Measurements from ENCODE around the gene KIF25.
A peak's percentile ranks its signal among the peaks of the same experiment; 100 is the strongest.
"Not testable (repeated sequence)": the region's sequence is repeated elsewhere in the genome, so short reads cannot be mapped to it uniquely, and the experiment has no call there.

The KIF25 gene

DNA sequence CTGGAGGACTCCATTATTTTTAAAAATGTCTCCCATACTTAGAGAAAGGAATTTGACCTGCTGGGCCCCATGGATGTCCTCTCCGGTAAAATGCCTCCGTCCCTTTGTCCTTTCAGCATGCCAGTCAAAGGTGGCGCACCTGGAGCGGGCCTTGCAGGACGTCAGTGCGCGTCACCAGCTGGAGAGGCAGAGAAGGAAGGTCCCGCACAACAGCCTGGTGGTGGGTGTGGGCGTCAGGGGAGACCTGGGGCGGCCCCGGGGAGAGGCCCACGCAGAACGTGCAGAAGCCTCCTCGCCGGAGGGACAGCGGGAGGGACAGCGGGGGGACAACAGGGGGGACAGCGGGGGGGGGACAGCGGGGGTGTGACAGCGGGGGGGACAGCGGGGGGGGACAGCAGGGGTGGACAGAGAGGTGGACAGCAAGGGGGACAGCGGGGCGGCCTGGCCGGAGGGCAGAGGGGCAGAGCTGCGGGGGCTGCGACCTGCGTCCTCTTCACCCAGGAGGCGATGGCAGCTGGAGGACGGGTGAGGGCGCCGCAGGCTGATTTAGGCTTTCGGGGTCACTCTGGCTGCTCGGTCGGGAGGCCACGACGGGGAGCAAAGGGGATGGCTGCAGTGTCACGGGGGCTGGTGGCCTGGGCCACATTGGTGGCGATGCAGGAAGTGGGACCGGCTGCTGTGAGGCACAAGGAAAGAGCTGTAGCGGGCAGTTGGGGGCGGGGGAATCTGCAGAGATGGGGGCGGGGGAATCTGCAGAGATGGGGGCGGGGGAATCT lies 859 bp upstream of the KIF25 start:
- DNase-seq, result no peak

DNA sequence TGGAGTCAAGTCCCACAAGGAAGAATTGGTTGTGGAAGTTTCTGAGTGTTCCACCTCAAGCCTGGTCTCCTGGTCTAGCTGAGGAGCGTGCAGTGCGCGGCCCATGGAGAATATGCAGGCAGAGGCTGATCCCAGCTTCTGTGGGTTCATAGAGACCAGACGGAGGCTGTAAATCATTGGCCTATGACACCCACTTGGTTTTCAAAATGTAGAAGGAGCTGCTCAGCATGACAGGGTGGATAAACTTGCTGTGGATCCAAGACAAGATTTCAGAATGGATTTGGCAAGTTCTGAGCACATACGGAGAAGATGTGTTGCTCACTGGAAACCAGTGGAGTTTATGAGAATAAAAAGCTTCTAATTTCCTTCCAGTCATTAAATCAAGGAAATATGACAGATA lies 744 bp downstream of the KIF25 start:
- no peak for DNase-seq

DNA sequence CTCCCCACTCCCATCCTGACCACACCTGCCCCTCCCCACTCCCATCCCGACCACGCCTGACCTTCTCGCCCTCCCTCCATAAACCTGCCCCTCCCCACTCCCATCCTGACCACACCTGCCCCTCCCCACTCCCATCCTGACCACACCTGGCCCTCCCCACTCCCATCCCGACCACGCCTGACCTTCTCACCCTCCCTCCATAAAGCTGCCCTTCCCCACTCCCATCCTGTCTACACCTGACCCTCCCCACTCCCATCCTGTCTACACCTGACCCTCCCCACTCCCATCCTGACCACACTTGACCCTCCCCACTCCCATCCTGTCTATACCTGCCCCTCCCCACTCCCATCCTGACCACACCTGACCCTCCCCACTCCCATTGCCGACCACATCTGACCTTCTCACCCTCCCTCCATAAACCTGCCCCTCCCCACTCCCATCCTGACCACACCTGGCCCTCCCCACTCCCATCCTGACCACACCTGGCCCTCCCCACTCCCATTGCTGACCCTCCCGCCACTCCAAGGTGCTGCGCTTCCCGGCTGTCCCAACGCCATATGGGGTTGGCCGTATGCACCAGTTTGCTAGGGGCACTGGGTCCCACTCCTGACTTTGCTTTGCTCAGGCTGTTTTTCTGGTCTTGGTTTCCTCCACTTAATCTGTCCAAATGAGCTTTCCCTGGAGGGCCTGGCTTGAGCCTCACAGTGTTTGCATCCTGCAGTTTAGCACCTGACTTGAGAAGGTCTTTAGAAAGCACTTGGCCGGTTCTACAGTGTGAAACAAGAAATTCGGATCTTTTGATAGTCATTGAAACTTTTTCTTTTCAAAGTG lies 2.9 kb downstream of the KIF25 start:
- no peak for DNase-seq

DNA sequence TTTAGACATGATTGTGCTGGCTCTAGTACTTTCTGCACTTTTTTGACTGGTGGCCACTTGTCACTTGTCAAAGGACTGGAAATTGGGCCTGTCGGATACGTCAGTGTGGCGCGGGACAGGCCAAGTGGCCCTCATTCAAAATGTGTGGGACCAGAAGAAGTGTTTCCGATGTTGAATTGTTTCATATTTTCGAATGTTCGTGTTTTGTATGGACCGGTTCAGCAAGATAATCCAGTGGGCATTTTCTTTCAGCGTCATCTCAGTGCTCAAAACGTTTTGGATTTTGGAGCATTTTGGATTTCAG lies 3.5 kb downstream of the KIF25 start:
- DNase-seq, result no peak

DNA sequence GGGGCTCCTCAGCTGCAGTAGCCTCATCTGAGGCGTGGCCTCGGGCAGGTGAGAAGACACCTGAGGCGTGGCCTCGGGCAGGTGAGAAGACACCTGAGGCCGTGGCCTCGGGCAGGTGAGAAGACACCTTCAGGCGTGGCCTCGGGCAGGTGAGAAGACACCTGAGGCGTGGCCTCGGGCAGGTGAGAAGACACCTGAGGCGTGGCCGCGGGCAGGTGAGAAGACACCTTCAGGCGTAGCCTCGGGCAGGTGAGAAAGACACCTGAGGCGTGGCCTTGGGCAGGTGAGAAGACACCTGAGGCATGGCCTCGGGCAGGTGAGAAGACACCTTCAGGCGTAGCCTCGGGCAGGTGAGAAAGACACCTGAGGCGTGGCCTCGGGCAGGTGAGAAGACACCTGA lies 4.0 kb downstream of the KIF25 start:
- not testable (repeated sequence) for DNase-seq

DNA sequence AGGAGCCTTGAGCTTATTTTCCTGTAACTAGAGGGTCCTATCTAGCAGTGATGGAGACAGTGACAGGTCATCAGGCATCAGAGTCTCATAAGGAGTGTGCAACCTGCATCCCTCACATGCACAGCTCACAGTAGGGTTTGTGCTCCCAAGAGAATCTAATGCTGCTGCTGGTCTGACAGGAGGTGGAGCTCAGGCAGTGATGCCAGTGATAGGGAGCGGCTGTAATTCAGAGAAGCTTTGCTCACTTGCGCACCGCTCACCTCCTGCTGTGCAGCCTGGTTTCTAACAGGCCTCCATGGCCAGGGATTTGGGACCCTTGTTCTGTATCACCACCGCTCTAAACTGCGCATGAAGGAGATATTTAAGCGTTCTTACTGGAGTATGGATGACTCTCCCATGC lies 5.3 kb downstream of the KIF25 start:
- DNase-seq, result no peak

DNA sequence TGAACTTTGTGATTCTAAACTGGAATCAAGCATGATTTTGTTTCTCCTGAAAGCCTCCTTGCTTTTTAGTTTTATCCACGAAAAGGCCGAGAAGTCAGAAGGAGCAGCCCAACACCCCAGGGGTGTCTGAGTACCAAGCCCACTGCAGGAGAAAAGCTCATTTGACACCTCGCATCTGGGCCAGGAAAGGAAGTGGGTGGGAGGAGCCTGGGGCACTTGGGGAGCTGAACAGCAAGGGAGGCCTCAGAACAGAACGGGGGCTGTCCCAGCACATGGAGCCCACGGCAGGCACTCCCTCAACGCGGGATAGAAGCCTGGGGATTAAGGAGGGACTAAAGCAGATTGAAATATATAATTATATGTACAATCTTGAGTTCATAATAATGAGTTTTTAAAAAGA lies 6.6 kb downstream of the KIF25 start:
- no peak for DNase-seq

DNA sequence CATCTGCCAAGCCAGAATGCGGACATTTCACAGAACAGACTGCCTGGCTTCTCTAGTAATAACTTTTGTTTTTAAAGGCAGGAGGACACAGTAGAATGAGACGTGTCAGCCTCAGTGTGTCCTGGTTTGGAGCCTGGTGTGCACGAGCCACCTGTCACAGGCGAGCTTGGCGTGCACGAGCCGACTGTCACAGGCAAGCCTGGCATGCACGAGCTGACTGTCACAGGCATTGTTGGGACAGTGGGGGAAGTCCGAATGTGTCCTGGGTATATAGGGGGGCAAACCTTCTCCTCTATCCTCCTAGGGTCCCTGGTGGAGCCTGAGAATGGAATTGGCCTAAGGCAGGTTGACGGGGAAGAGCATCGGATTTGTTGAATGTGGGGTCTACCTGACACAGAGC lies 7.5 kb downstream of the KIF25 start:
- no peak for DNase-seq

DNA sequence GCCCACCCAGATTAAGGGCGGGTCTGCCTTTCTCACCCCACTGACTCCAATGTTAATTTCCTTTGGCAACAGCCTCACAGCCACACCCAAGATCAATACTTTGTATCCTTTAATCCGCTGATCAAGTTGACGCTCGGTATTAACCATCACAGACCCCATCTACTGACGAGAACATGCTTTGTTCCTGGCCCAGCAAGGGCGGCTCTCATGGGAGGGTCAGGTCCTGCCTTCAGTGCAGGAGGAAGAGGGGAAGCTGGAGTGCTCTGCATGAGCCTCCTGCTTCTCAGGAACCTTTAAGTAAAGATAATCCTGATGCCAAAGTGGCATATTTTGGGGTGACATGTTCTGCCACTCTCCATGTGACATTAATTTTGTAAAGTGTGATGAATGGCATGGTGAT lies 8.3 kb downstream of the KIF25 start:
- DNase-seq, result no peak

DNA sequence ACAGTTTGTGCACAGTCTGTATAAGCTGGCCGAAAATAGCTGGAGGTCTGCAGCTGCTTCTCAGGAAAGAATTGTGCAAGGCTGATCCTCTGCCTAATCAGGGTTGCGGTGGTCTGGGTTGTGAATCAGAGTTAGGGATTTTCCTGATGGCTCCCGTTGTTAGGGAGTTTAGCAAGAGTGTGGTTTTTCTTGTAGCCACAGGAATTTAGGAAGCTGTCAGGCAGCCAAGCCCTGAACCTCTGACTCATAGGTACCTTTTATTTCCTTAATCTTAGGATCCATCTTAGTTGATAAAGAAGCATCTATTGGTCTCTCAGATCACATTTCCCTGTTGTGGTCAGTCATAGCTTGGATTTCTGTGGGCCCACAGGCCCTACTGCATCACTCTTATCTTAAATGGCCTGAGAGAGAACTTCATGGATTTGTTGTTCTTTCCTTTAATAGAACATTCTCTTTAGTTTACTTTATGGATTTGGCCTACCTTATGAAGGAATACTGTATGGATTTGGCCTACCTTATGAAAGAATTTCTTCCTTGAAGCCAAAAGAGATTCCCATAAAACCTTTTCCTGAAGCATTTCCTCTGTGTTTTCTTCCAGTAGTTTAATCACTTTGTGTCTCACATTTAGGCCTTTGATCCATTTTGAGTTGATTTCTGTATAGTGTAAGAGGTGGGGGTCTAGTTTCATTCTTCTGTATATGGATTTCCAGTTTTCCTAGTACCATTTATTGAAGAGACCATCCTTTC lies 10.3 kb downstream of the KIF25 start:
- peak; percentile 36 to 40 for DNase-seq

DNA sequence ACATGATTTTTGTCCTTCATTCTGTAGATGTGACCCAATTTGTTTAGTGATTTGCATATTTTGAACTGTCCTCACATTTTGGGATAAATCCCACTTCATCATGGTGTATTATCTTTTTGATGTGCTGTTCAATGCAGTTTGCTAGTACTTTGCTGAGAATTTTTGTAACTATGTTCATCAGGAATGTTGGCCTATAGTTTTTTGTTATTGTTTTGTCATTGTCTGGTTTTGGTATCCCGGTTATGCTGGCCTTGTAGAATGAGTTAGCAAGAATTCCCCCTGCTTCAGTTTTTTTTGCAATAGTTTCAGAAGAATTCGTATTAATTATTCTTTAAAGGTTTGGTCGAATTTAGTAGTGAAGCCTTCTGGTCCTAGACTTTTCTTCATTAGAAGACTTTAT lies 11.9 kb downstream of the KIF25 start:
- DNase-seq, result no peak

DNA sequence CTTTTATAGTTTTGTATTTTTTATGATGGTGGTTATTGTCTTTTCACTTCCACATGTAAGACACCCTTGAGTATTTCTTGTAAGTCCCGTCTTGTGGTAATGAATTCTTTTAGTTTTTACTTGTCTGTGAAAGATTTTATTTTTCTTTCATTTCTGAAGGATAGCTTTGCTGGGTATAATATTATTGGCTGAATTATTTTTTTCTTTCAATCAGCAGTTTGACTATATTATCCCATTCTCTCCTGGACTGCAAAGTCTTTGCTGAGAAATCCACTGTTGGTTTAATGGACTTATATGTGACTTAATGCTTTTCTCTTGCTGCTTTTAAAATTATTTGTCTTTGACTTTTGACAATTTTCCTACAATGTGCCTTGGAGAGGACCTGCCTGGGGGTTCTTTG lies 13.8 kb downstream of the KIF25 start:
- DNase-seq, result no peak

DNA sequence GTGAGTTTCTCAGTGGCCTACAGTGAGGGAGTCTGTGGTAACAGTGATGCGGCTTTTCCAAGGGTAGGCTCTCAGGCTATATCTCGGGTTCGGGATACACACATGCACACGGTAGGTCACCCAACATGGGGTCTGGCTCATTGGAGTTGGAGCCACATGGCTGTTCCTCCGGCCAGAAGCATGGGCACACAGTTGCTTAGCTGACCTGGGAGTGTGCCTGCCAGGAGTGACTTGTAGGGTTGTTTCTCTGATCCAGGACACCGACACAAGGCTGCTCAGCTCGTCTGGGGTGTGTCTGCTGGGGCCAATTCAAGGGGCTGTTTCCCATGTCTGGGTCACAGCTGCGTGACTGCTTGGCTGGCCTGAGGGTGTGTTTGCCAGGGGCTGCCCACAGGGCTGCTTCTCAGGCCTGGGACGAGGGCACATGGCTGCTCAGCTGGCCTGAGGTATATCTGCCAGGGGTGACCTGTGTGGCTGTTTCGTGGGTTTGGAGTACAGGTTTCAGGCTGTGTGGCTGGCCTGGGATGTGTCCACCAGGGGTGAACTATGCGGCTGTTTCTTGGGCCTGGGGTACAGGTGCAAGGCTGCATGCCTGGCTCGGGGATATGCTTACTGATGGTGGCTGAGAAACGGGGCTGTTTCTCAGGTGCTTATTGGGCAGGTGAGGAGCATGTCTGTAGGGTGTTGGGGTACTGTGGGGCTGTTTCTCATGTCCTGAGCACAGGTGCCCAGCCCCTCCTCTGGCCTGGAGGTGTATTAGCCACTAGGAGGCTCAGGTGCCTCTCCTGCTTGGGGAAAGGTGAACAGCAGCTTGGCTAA lies 15.2 kb downstream of the KIF25 start:
- DNase-seq, result no peak

DNA sequence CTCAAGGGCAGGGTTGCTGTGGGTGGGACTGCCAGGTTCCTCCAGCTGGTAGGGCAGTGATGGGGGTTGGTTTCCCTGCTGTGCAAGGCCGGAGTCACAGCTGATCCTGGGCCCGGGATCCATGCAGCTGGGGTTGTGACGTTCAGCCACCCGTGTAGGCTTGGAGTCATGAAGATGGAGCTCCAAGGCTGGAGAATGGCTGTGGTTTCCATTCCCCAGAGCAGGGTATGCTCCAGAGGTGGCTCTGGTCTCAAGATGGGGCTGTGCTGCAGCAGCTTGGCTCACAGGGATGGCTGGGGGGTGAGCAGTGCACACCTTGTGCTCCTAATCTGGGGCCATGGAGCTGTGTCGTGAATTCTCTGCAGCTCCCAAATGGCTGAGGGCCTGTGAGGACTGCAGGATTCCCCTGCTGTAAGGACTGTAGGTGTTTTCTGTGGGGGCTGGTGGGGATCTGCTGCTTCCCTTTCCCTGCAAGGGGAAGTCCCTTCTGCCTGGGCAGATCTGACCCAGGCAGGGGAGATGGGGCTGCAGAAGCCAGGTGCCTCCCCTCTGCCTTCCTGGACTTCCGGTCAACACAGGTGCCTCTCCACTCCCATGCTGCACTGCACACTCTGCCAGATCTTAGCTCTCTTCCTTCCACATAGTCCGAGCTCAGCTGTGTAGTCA lies 15.9 kb downstream of the KIF25 start:
- DNase-seq, result no peak

DNA sequence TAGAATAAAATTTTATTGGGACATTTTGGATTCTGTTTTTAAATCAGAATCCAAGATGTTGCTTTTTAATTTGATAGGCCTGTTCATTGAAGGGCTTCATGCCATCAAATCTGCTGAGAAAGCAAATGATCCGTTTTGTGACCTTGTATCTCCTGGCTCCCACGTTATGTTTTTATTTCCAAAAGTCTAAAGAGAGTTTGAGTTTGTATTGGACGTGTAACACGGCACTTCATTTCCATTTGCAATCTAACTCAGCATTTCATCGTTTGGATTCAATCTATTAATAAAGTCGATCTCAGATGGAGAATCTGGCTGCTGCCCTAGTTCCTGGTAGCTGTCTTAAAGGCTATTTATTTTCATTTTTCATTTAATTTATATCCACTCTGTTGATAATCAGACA lies 17.0 kb downstream of the KIF25 start:
- no peak for DNase-seq

DNA sequence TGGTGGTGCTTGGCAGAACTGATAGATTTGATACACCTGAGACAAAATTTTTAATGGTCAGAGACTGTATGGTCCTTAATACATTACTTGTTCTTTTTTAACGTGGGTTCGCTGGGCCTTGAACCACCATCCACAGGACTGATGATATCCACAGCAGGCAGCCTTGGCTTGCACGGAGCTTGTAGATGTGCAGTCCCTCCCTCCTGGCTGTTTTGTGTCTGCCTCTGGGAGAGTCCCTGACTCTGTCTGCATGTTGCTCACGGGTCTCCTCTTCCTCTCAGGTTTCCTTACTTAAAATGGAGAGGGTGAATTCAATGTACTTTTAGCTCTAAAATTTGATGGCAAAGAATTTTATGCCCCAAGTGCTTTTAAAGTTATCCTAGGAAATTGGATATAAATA lies 17.5 kb downstream of the KIF25 start:
- DNase-seq, result no peak

DNA sequence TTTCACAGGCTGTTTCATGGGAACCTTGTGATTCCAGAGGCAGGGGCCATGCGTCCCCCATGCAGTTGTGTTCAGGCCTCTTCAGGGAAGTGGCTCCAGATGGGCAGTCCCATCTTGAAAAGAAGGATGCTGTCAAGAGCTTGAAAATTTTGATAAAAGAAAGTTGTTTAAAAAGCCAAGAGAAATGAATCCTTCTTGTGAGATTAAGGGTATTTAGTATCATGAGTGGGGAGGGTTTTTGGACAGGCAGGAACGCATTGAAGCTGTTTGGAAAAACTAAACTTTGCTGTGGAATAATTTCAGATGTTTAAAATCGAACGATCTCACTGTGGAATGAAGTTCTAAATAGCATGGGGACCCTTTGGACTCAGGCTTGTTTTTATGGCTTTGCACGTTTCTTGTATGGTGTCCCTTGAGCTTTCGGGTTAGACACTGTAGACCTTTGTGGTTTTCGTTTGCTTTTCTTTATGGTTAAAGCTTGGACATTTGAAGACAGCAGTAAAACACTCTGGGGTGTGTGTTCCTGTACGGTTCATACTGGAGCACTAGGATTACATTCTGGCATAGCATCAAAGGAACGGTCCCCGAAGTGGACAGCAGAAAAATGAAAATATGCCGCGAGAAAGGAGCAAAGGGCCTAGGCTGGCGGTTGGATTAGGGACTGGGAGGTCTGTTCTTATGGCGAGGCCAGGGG lies 18.2 kb downstream of the KIF25 start:
- DNase-seq, result no peak

DNA sequence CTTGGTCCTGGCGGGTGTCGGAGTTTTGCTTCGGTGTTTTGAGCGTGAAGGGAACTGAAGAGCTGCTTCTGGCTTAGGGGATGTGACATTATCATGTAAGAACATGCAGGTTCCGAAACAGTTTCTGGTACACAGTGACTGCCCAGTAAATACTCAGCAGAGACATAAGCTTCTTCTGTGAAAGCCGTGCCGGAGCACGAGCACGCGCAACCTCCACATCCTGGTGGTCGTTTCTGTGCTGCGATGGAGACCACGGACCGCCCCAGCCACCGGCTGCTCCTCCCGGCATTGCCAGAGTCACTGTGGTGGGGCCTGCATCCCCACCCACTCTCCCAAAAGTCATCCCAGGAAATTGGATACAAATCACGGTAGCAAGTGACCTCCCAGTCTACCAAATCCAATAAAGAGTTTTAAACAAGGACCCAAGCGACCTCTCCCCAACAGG lies 18.7 kb downstream of the KIF25 start:
- no peak for DNase-seq

DNA sequence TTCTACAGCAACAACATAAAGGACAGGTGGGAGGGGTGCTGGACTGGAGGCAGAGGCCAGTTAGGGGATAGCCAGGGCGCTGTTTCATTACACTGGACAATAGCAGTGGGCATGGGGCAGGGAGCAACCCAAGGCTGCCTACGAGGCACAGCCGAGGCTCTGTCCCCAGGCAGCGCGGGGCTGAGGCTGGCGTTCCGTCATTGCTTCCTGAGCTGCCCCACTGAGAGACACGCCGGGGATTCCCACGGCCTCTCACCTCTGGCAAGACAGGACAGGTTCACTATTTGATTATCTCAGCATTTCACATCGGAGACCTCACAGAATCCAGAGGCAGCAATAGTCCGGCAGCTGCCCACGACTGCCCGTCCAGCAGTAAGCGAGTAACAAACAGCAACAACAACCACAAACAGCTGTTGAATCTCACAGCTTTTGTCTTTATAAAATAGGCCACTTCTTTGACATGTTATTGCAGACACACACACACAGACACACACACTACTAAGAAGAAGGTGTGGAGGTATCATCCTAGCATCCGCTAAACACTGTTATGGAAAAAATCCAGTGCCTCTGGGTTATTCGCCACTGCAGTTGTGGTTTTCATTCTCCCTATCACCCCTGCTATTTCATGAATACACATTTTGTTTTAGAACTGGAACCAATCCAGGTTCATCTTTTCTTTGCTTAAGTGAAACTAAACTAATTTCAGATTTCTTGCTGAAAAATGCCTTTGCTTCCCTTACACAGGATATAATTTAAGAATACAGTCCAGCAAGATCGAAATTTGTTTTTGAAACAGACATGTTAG lies 19.5 kb downstream of the KIF25 start:
- DNase-seq, result no peak

DNA sequence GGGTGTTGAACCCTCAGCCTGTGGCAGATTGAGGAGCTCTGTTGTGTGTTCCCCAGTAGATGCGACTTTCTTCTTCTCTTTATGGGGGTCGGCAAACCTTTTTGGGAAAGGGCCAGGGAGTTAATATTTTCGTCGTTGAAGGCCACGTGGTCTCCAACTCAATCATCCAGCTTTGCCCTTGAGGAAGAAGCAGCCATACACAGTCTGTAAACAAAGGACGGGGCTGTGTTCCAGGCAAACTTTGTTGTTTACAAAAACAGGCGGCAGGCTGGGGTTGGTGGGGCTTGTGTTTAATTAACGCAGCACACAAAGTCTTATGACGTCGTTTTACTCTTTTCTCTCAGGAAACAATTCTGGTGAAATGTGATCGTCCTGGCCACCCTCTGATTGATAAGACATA lies 20.2 kb downstream of the KIF25 start:
- DNase-seq, result no peak

DNA sequence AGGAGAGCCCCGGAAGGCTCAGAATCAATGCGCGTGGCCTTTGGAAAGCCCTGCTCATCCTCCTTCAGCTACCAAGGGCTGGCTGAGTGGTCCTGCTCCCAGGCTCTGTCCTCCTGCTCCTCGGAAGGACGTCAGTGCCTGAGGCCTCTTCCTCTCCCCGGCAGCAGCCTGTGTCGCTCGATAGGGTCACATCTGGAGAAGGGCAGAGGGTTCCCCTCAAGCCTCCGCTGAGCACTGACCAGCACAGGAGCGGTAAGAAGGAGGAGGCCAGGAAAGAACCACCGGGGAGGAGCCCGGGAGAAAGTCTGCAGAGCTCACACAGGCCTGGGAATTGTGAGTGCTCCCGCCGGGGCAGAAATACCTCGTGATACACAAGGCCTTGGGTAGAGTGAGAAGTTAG lies 21.2 kb downstream of the KIF25 start:
- no peak for DNase-seq

Data from inflammatory macrophage (primary cell).